ENCODE data around the gene MRGPRE.

Gene MRGPRE

GRCh38 chr11:3196161-3197043, 35.8 kb downstream of the MRGPRE start:
- H3K4me1 Mint-ChIP-seq: no peaks in the 10 kb centered on the region
- H3K27ac Mint-ChIP-seq: no peak overlapping the region
- H3K9me3 Mint-ChIP-seq: no peaks in the 10 kb centered on the region
- H3K36me3 Mint-ChIP-seq: no peaks in the 10 kb centered on the region
- no peak overlapping the region for H3K4me3 Mint-ChIP-seq
- peaks cover 3% of the 10 kb centered on the region for H3K27me3 Mint-ChIP-seq

DNA sequence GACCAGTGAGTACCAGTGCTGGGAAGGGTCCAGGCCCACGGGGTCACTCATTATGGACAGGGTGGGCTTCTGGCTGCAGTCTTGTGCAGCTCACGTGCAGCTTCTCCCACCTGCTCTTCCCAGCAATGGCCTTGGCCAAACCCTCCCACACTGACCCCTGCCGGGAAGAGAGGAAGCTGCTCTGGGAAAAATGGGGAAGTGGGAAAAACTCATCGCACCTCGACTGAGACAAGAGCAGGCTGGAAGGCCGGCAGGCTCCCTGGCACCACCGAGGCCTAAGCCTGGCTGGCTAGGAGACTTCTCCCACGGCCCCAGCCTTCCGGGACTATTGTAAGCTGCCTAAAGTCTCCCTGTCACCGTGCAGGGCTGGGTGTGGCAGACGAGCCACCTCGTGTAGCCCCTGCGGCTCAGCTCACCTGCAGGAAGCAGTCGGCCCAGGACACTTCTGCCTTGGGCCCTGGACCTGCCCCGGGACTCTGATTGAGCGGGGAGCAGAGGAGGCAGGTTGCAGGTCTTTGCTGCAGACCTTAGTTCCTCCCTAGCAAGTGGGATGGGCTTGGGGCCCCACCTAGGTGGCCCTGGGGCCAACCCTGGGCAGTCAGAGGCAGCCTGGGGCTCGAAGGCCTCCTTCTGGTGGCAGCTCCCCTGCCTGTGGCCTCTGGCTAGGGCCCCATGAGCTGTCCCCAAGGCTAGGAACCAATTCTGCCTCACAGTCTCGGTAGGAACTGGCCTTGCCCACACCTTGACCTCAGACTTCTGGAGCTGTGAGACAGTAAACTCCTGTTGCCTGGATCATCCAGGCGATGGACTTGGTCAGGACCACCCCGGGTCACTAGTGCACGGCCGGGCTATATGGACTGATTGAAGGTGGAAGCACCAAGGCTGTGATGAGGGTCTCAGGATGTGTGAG, 36.7 kb downstream of the MRGPRE start:
- Mint-ChIP-seq H3K9me3 (no peaks in the 10 kb centered on the region), H3K27me3 (peaks cover 3% of the 10 kb centered on the region), H3K36me3 (no peaks in the 10 kb centered on the region), H3K27ac (no peak overlapping the region), H3K4me3 (no peak overlapping the region), H3K4me1 (no peaks in the 10 kb centered on the region)

- Mint-ChIP-seq H3K27me3 (no peaks in the 10 kb centered on the region), H3K4me1 (no peaks in the 10 kb centered on the region), H3K4me3 (no peak overlapping the region), H3K27ac (no peak overlapping the region), H3K9me3 (no peaks in the 10 kb centered on the region), H3K36me3 (no peaks in the 10 kb centered on the region)
Measured at GRCh38 chr11:3194016-3194816, 38.0 kb downstream of the MRGPRE start.

- no peaks in the 10 kb centered on the region for H3K36me3 Mint-ChIP-seq
- H3K9me3 Mint-ChIP-seq: no peaks in the 10 kb centered on the region
- H3K4me1 Mint-ChIP-seq: no peaks in the 10 kb centered on the region
- H3K4me3 Mint-ChIP-seq: no peak overlapping the region
- no peak overlapping the region for H3K27ac Mint-ChIP-seq
- H3K27me3 Mint-ChIP-seq: no peaks in the 10 kb centered on the region
Measured at GRCh38 chr11:3193373-3194015, 38.7 kb downstream of the MRGPRE start.

- Mint-ChIP-seq H3K9me3 (no peaks in the 10 kb centered on the region), H3K27me3 (no peaks in the 10 kb centered on the region), H3K4me3 (no peak overlapping the region), H3K36me3 (no peaks in the 10 kb centered on the region), H3K4me1 (no peaks in the 10 kb centered on the region), H3K27ac (no peak overlapping the region)
Measured at GRCh38 chr11:3192511-3193372, 39.5 kb downstream of the MRGPRE start.

DNA sequence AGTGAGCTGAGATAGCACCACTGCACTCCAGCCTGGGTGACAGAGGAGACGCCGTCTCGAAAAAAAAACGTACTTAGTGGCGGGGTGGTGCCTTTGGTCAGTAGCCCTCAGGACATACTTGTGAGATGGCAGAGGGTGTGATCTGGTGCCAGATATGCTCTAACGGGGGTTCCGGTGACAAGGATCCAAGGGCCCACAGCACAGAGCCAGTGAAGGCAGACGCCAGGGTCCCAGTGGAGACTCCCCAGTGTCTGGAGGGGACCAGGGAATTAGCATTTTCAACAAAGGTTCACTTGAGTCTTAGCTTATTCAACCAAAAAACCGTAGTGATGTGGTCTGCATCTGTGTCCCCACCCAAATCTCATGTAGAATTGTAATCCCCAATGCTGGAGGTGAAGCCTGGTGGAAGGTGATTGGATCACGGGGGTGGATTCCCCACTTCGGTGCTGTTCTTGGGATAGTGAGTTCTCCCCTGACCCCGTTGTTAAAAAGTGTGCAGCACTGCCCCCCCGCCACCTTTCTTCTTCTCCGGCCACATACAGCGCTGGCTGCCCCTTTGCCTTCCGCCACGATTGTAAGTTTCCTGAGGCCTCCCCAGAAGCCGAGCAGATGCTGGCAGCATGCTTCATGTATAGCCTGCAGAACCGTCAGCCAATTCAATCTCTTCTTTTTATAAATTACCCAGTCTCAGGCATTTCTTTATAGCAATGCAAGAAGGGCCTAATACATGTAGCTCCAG, 40.5 kb downstream of the MRGPRE start:
- Mint-ChIP-seq H3K4me1 (no peaks in the 10 kb centered on the region), H3K36me3 (no peaks in the 10 kb centered on the region), H3K9me3 (no peaks in the 10 kb centered on the region), H3K27ac (no peak overlapping the region), H3K27me3 (peaks cover 2% of the 10 kb centered on the region), H3K4me3 (no peak overlapping the region)

GRCh38 chr11:3190600-3190999, 41.6 kb downstream of the MRGPRE start:
- Mint-ChIP-seq H3K9me3 (no peaks in the 10 kb centered on the region), H3K36me3 (no peaks in the 10 kb centered on the region), H3K4me3 (no peak overlapping the region), H3K4me1 (no peaks in the 10 kb centered on the region), H3K27me3 (peaks cover 2% of the 10 kb centered on the region), H3K27ac (no peak overlapping the region)

- Mint-ChIP-seq H3K4me1 (no peaks in the 10 kb centered on the region), H3K36me3 (no peaks in the 10 kb centered on the region), H3K27me3 (peaks cover 2% of the 10 kb centered on the region), H3K27ac (no peak overlapping the region), H3K4me3 (no peak overlapping the region), H3K9me3 (no peaks in the 10 kb centered on the region)
Measured at GRCh38 chr11:3189886-3190583, 42.2 kb downstream of the MRGPRE start.

- no peak overlapping the region for H3K4me3 Mint-ChIP-seq
- H3K4me1 Mint-ChIP-seq: no peaks in the 10 kb centered on the region
- peaks cover 3% of the 10 kb centered on the region for H3K27me3 Mint-ChIP-seq
- no peak overlapping the region for H3K27ac Mint-ChIP-seq
- H3K9me3 Mint-ChIP-seq: no peaks in the 10 kb centered on the region
- no peaks in the 10 kb centered on the region for H3K36me3 Mint-ChIP-seq
Measured at GRCh38 chr11:3189196-3189843, 42.9 kb downstream of the MRGPRE start.

DNA sequence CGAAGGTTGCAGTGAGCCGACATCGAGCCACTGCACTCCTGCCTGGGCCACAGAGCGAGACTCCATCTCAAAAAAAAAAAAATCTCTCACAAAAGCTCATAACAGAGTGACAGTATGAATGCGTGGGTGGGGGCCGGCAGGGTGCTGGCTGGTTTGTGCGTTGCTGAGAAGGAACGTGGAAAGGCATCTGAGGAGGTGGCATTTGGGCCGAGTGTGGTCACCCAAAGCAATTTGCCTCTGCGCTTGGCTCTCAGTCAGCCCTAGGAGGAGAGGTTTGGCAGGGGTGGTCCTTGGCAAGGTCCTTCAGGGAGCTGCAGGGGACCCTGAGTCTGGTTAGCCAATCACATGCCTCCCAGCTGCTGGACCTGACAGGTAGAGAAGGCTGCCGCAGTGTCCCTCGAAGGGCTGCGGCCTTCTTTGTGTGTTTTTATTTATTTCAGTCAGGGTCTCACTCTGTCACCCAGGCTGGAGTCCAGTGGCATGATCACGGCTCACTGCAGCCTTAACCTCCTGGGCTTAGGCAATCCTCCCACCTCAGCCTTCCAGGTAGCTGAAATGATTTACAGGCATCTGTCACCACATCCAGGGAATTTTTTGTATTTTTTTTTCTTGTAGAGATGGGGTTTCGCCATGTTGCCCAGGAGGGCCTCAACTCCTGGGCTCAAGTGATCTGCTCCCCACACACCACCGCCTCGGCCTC, 43.6 kb downstream of the MRGPRE start:
- H3K27ac Mint-ChIP-seq: no peak overlapping the region
- no peaks in the 10 kb centered on the region for H3K36me3 Mint-ChIP-seq
- peaks cover 3% of the 10 kb centered on the region for H3K27me3 Mint-ChIP-seq
- no peaks in the 10 kb centered on the region for H3K9me3 Mint-ChIP-seq
- no peaks in the 10 kb centered on the region for H3K4me1 Mint-ChIP-seq
- H3K4me3 Mint-ChIP-seq: no peak overlapping the region

DNA sequence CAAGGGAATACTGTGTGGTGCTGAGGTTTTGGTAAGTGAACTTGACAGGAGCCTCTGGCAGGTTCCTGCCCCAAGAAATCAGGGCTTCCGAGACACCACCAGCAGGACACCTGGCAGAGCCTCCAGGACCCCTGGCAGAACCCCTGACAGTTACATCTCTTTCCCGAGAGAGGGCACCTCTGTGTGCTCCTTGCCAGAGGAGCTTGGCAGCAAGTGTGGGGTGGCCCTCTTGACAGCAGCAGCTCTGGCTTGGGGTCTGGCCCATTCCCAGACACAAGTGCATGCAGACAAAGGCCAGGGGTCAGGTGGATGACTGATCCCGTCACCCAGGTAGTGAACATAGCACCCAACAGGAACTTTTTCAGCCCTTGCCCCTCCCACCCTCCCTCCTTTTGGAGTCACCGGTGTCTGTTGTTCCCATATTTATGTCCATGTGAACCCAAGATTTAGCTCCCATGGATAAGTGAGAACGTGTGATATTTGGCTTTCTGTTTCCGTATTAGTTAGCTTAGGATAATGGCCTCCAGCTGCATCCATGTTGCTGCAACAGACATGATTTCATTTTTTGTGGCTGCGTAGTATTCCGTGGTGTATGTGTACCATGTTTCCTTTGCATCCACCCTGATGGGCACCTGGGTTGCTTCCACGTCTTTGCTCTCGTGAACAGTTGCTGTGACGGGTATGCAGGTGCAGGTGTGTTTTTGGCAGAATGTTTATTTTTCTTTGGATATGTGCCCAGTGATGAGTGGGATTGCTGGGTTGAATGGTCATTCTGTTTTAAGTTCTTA, 45.9 kb downstream of the MRGPRE start:
- no peak overlapping the region for H3K27ac Mint-ChIP-seq
- no peaks in the 10 kb centered on the region for H3K36me3 Mint-ChIP-seq
- no peaks in the 10 kb centered on the region for H3K4me1 Mint-ChIP-seq
- no peak overlapping the region for H3K4me3 Mint-ChIP-seq
- no peaks in the 10 kb centered on the region for H3K9me3 Mint-ChIP-seq
- peaks cover 3% of the 10 kb centered on the region for H3K27me3 Mint-ChIP-seq

All from activated naive CD4-positive, alpha-beta T cell treated with anti-CD3 and anti-CD28 coated beads, Interleukin-2, amount 50 U/mL, for 24 hours (primary cell).